ENCODE results near the gene CARNS1. TPM values are rescaled to one million over a fixed set of nuclear protein-coding genes. Genes with fewer than 3 reads are reported as not detected.

The CARNS1 gene
- total and polyA plus RNA-seq, 10 of the 15 experiments (the other 5 are each of a cell fraction or from before 2014, with no cell fraction given): 0.02 to 0.14 (median 0.10) TPM; not detected in 3

DNA sequence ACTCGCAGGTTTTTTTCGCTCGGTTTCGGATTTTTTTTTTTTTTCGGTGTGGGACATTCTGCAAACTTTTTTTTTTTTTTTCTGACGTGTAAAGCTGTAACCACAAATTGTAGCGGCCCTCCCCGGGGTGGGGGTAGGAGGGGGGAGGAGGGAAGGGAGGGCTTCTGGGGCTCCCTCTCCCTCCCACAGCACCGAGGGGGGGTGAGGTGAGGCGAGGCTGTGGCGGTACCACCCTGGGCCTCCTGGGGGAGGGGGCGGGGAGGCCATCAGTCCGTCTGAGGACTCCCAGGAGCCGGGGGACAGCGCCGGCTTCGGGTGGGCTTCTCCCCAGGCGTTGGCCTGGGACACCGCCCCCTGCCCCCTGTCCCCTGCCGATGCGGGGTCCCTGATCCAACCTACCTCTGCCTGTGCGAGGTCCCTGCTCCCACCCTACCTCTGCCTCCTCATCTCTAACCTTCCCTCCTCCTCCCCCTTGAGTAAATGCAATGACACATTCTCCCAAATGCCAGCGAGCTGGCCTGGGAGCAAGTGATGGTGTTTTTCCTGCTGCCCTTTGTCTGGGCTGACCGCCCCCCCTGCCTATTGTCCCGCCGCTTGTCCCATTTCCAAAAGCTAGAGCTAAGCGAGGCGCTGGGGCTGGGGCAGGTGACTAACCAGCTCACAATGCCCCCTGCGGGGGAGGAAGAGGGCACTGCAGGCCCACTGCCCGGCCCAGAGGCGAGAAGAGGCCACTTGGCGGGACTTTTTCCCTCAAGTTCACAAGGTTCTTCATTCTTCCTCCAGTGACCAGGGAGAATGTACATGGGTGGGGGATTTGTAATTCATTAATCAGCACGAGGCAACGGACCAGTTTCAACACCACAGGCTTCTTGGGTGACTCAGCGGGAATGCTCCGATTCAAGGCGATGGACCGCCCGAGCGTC lies 41.6 kb upstream of the CARNS1 start (continued):
- TF ChIP-seq, protein P1, sequence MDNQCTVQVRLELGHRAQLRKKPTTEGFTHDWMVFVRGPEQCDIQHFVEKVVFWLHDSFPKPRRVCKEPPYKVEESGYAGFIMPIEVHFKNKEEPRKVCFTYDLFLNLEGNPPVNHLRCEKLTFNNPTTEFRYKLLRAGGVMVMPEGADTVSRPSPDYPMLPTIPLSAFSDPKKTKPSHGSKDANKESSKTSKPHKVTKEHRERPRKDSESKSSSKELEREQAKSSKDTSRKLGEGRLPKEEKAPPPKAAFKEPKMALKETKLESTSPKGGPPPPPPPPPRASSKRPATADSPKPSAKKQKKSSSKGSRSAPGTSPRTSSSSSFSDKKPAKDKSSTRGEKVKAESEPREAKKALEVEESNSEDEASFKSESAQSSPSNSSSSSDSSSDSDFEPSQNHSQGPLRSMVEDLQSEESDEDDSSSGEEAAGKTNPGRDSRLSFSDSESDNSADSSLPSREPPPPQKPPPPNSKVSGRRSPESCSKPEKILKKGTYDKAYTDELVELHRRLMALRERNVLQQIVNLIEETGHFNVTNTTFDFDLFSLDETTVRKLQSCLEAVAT (IDR thresholded peaks at IDR 0.05): 0 out of 2 replicates have a peak, but pooled peaks have one; percentile 20
- TF ChIP-seq CREM (IDR thresholded peaks at IDR 0.05; ENCODE audit: low read depth) (peak; percentile 53; the same call in 1 of the 2 replicates), CREB1 (IDR thresholded peaks at IDR 0.05; ENCODE audit: low read depth) (peak; percentile 76), SMC3 (IDR thresholded peaks at IDR 0.05; ENCODE audit: borderline replicate concordance, low read length) (peak; percentile 39; the same call in 1 of the 2 replicates), HDGF (IDR thresholded peaks at IDR 0.05) (peak; percentile 44; the same call in 1 of the 2 replicates), LARP7 (IDR thresholded peaks at IDR 0.05) (peak; percentile 53; the same call in 1 of the 2 replicates)
- TF ChIP-seq, protein P2, sequence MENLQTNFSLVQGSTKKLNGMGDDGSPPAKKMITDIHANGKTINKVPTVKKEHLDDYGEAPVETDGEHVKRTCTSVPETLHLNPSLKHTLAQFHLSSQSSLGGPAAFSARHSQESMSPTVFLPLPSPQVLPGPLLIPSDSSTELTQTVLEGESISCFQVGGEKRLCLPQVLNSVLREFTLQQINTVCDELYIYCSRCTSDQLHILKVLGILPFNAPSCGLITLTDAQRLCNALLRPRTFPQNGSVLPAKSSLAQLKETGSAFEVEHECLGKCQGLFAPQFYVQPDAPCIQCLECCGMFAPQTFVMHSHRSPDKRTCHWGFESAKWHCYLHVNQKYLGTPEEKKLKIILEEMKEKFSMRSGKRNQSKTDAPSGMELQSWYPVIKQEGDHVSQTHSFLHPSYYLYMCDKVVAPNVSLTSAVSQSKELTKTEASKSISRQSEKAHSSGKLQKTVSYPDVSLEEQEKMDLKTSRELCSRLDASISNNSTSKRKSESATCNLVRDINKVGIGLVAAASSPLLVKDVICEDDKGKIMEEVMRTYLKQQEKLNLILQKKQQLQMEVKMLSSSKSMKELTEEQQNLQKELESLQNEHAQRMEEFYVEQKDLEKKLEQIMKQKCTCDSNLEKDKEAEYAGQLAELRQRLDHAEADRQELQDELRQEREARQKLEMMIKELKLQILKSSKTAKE (IDR thresholded peaks at IDR 0.05; ENCODE audit: low read depth, poor library complexity, severe bottlenecking): no peak
- TF ChIP-seq, protein P3, sequence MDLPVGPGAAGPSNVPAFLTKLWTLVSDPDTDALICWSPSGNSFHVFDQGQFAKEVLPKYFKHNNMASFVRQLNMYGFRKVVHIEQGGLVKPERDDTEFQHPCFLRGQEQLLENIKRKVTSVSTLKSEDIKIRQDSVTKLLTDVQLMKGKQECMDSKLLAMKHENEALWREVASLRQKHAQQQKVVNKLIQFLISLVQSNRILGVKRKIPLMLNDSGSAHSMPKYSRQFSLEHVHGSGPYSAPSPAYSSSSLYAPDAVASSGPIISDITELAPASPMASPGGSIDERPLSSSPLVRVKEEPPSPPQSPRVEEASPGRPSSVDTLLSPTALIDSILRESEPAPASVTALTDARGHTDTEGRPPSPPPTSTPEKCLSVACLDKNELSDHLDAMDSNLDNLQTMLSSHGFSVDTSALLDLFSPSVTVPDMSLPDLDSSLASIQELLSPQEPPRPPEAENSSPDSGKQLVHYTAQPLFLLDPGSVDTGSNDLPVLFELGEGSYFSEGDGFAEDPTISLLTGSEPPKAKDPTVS (IDR thresholded peaks at IDR 0.05; ENCODE audit: low read depth, low read length): no peak
- TF ChIP-seq, protein P4, sequence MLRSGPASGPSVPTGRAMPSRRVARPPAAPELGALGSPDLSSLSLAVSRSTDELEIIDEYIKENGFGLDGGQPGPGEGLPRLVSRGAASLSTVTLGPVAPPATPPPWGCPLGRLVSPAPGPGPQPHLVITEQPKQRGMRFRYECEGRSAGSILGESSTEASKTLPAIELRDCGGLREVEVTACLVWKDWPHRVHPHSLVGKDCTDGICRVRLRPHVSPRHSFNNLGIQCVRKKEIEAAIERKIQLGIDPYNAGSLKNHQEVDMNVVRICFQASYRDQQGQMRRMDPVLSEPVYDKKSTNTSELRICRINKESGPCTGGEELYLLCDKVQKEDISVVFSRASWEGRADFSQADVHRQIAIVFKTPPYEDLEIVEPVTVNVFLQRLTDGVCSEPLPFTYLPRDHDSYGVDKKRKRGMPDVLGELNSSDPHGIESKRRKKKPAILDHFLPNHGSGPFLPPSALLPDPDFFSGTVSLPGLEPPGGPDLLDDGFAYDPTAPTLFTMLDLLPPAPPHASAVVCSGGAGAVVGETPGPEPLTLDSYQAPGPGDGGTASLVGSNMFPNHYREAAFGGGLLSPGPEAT (IDR thresholded peaks at IDR 0.05; ENCODE audit: low read depth): no peak
- TF ChIP-seq, protein P5, sequence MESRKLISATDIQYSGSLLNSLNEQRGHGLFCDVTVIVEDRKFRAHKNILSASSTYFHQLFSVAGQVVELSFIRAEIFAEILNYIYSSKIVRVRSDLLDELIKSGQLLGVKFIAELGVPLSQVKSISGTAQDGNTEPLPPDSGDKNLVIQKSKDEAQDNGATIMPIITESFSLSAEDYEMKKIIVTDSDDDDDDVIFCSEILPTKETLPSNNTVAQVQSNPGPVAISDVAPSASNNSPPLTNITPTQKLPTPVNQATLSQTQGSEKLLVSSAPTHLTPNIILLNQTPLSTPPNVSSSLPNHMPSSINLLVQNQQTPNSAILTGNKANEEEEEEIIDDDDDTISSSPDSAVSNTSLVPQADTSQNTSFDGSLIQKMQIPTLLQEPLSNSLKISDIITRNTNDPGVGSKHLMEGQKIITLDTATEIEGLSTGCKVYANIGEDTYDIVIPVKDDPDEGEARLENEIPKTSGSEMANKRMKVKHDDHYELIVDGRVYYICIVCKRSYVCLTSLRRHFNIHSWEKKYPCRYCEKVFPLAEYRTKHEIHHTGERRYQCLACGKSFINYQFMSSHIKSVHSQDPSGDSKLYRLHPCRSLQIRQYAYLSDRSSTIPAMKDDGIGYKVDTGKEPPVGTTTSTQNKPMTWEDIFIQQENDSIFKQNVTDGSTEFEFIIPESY (IDR thresholded peaks at IDR 0.05): no peak
- TF ChIP-seq, protein P6, sequence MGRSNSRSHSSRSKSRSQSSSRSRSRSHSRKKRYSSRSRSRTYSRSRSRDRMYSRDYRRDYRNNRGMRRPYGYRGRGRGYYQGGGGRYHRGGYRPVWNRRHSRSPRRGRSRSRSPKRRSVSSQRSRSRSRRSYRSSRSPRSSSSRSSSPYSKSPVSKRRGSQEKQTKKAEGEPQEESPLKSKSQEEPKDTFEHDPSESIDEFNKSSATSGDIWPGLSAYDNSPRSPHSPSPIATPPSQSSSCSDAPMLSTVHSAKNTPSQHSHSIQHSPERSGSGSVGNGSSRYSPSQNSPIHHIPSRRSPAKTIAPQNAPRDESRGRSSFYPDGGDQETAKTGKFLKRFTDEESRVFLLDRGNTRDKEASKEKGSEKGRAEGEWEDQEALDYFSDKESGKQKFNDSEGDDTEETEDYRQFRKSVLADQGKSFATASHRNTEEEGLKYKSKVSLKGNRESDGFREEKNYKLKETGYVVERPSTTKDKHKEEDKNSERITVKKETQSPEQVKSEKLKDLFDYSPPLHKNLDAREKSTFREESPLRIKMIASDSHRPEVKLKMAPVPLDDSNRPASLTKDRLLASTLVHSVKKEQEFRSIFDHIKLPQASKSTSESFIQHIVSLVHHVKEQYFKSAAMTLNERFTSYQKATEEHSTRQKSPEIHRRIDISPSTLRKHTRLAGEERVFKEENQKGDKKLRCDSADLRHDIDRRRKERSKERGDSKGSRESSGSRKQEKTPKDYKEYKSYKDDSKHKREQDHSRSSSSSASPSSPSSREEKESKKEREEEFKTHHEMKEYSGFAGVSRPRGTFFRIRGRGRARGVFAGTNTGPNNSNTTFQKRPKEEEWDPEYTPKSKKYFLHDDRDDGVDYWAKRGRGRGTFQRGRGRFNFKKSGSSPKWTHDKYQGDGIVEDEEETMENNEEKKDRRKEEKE (IDR thresholded peaks at IDR 0.05): no peak
